Measurements from ENCODE around the gene PAK6.
A peak's percentile ranks its signal among the peaks of the same experiment; 100 is the strongest.

PAK6 gene

GRCh38 chr15:40217166-40217824 lies 21.6 kb upstream of the PAK6 start:
- H3K27ac ChIP-seq, result no peak overlapping the region
- peak; percentile 74 for TF ChIP-seq CTCF (IDR thresholded peaks at IDR 0.05)
- DNase-seq (ENCODE audit: low spot score), result no peak
- H3K4me3 ChIP-seq, result no peak overlapping the region

- Histone ChIP-seq H3K27ac (no peak overlapping the region), H3K4me3 (no peak overlapping the region)
- no peak for TF ChIP-seq CTCF (IDR thresholded peaks at IDR 0.05)
- DNase-seq (ENCODE audit: low spot score), result no peak
Measured at GRCh38 chr15:40219801-40220200, 19.1 kb upstream of the PAK6 start.

GRCh38 chr15:40222131-40222530 lies 16.7 kb upstream of the PAK6 start:
- Histone ChIP-seq H3K27ac (no peak overlapping the region), H3K4me3 (no peak overlapping the region)
- no peak for TF ChIP-seq CTCF (IDR thresholded peaks at IDR 0.05)
- DNase-seq (ENCODE audit: low spot score), result no peak

GRCh38 chr15:40226736-40227135 lies 12.1 kb upstream of the PAK6 start:
- DNase-seq (ENCODE audit: low spot score), result no peak
- H3K4me3 ChIP-seq, result no peak overlapping the region
- no peak for TF ChIP-seq CTCF (IDR thresholded peaks at IDR 0.05)
- H3K27ac ChIP-seq, result no peak overlapping the region

- DNase-seq (ENCODE audit: low spot score), result no peak
Measured at GRCh38 chr15:40229316-40229715, 9.5 kb upstream of the PAK6 start.

GRCh38 chr15:40229956-40230355 lies 8.9 kb upstream of the PAK6 start:
- DNase-seq (ENCODE audit: low spot score), result no peak
- TF ChIP-seq CTCF (IDR thresholded peaks at IDR 0.05), result no peak

More at GRCh38 chr15:40229316-40229715, 9.5 kb upstream of the PAK6 start:
- no peak for TF ChIP-seq CTCF (IDR thresholded peaks at IDR 0.05)
- Histone ChIP-seq H3K4me3 (no peak overlapping the region), H3K27ac (no peak overlapping the region)

GRCh38 chr15:40232625-40233070 lies 6.2 kb upstream of the PAK6 start:
- no peak overlapping the region for H3K4me3 ChIP-seq
- no peak overlapping the region for H3K27ac ChIP-seq
- no peak for DNase-seq (ENCODE audit: low spot score)
- TF ChIP-seq CTCF (IDR thresholded peaks at IDR 0.05), result no peak

More at GRCh38 chr15:40229956-40230355, 8.9 kb upstream of the PAK6 start:
- Histone ChIP-seq H3K4me3 (no peak overlapping the region), H3K27ac (no peak overlapping the region)

All from coronary artery (tissue), 2 donors.